GM04503 (cell line): ENCODE results near the gene SMYD4.
"Not testable (repeated sequence)": the region's sequence is repeated elsewhere in the genome, so short reads cannot be mapped to it uniquely, and the experiment has no call there.

Experiments used
- DNase-seq: peaks from one replicate; pipeline ENCODE4 v3.0.0-alpha.2; 2012; ENCODE audit warnings: low read depth

Gene SMYD4

DNA sequence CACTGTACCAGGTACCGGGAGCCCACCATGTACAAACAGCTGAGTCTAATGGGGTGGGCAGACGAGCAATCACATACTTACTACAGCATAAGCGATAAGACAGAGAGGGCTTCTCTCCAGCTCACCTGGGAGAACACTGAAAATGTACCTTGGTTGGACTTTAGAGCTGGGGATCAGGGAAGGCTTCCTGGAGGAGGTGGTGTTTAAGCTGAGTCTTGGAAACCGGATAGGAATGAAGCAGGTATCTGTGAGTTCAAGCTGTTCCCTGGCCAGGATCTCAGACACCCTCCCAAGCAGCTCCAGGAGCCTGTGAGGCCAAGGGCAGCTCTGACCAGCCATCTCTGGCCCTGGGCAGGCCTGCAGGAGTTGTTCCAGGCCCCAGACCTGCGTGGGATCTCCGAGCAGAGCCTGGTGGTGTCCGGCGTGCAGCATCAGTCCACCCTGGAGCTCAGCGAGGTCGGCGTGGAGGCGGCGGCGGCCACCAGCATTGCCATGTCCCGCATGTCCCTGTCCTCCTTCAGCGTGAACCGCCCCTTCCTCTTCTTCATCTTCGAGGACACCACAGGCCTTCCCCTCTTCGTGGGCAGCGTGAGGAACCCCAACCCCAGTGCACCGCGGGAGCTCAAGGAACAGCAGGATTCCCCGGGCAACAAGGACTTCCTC, 75.8 kb downstream of the SMYD4 start:
- no peak for DNase-seq

DNA sequence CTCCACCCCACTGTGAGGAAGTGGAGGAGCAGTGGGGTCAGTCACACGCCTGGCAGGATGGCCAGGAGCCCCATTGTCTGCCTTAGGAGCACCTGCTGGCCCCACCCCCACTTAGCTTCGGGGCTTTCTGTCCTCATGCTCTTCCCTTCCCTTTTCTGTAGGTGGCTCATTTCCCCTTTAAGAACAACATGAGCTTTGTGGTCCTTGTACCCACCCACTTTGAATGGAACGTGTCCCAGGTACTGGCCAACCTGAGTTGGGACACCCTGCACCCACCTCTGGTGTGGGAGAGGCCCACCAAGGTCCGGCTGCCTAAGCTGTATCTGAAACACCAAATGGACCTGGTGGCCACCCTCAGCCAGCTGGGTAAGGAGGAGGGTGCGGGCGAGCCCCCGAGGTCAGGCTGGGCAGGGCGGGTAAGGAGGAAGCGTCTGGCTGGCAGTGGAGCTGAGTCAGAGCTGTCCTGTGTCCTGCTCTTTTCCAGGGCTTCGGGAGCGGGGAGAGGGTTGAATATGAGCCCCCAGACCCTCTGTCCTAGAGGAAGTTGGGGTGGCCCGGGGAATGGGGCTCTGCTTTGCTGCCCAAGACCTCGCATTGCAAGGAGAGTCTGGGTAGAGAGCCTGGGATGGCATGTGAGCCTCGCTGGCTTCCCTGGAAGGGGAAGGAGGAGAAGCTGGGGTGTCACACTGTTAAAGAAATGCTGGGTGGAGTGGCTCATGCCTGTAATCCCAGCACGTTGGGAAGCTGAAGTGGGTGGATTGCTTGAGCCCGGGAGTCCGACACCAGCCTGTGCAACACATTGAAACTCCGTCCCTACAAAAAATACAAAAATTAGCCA, 77.1 kb downstream of the SMYD4 start:
- no peak for DNase-seq

DNA sequence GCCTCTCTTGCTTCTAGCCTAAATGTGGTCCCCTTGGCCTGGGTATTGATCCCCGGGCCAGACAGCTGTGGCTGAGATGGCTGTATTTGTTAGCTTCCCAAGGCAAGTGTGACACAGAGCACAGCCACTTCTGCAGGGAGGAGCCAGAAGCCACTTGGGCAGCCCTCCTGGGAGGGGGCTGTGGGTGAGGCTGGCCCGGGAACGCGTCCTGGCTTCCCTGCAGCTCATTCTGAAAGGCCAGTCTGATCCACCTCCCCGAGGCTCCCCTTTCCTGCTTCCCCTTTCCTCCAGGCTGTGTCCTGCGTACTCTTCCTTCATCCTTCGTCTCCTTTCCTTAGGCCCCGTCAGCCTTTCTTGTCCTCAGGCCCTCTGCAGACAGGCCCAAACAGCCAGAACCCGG, 79.1 kb downstream of the SMYD4 start:
- no peak for DNase-seq

GRCh38 chr17:1746975-1747543, 82.6 kb downstream of the SMYD4 start:
- DNase-seq = no peak

- DNase-seq = no peak
Observed at GRCh38 chr17:1745513-1746020, 84.1 kb downstream of the SMYD4 start.

GRCh38 chr17:1744551-1745512, 84.9 kb downstream of the SMYD4 start:
- DNase-seq = no peak

- DNase-seq = no peak
Observed at GRCh38 chr17:1743088-1743439, 86.6 kb downstream of the SMYD4 start.

DNA sequence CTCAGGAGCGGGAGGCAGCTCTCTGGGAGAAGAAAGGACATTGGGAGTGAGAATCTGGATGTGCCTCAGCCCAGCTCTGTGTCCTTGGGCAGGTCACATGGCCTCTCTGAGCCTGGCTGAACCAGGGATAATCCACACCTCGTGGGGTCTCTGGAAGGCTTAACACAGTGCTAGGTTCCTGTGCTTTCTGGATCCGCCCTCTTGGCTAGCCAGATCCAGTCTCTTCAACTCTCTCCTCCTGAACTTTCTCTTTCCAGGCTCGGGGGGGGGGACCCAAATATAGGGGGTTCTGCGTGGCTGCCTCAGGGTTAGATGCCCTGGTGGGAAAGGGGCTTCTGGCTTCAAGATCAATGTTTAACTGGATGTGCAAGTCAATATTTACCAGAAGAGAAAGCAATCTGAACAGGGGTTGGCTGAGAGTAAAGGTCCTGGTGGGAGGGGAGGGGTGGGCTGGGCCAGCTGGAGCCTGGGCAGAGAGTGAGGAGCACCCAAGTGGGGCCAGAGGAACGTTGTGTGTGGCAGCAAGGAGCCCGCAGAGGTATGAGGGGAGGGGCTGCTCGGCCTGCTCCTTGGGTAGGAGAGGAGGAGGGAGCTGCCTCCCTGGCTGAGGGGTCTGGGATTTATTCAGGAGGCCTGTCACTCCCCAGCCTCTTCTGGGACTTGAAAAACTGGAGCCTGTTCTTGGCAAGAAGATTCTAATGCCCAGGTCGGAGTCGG, 87.2 kb downstream of the SMYD4 start, which contains the start of gene SERPINF2:
Gene SERPINF2, plus strand, starts transcription at position 501 of the 717 bp plus-strand sequence. CDS start 2,125 bp downstream, outside the sequence.
- DNase-seq = no peak

DNA sequence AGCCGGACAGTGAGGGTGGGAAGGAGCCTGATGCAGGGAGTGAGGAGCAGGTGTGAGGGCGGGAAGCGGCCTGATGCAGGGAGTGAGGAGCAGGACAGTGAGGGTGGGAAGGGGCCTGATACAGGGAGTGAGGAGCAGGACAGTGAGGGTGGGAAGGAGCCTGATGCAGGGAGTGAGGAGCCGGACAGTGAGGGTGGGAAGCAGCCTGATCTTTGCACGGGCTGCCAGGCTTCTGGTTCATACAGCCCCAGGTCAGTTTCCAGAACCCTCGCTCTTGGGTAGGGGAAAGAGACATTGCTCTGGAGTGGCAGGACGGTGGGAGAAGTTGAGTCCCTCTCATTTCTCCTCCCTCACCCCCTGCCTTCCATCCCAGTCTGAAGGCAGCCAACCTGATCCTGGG, 87.8 kb downstream of the SMYD4 start:
- not testable (repeated sequence) for DNase-seq

GRCh38 chr17:1737531-1738291, 92.0 kb downstream of the SMYD4 start:
- no peak for DNase-seq

- DNase-seq = no peak
Observed at GRCh38 chr17:1736348-1737281, 93.1 kb downstream of the SMYD4 start.

DNA sequence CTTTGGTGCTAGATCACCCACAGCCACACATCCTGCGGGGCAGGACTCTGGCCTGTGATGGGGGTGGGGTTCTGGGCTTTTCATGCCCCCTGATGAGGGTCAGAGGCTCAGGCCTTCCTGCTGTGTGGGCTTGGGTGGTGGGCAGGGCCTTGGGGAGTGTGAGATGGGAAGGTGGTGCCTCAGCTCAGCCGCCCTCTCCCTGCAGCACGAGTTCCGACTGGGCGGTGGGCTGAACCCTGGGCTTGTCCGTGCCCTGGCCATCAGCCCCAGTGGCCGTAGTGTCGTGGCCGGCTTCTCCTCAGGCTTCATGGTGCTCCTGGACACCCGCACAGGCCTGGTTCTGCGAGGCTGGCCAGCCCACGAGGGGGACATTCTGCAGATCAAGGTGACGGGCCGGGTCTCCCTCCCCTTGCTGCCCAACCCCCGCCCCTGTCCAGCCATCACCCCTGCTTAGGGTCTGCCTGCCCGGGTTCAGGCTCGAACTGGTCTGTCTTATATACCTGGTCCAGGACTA, 93.8 kb downstream of the SMYD4 start:
- DNase-seq = no peak

GRCh38 chr17:1735418-1735817, 94.3 kb downstream of the SMYD4 start:
- DNase-seq = no peak

DNA sequence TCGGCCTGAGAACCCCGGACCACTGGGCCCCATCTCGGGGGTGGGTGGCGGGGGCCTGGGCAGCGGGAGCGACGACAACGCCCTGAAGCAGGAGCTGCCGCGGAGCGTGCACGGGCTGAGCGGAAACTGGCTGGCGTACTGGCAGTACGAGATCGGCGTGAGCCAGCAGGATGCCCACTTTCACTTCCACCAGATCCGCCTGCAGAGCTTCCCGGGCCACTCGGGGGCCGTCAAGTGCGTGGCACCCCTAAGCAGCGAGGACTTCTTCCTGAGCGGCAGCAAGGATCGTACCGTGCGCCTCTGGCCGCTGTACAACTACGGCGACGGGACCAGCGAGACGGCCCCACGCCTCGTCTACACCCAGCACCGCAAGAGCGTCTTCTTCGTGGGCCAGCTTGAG, 95.9 kb downstream of the SMYD4 start:
- no peak for DNase-seq

- DNase-seq = no peak
Observed at GRCh38 chr17:1732833-1733321, 96.8 kb downstream of the SMYD4 start.

- no peak for DNase-seq
Observed at GRCh38 chr17:1732241-1732832, 97.4 kb downstream of the SMYD4 start.

DNA sequence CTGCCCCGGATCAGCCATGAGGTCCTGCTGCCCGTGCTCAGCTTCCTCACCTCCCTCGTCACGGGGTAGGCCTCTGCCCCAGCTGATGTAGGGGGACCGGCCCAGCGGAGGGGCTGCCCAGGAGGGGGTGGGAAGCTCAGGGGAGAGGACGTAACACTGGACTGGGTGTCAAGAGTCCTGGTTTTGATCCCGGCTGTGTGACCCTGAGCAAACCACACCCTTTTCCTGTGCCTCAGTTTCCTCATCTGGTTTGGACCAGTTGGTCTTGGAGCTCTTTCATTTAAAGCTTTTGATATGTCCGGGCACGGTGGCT, 98.6 kb downstream of the SMYD4 start:
- no peak for DNase-seq

- DNase-seq = no peak
Observed at GRCh38 chr17:1730326-1731193, 99.1 kb downstream of the SMYD4 start.
